NCI-H345 treated with DMSO at 0.1 percent for 48 hours (cell line): ENCODE data around the gene KCNJ14.
"Not testable (repeated sequence)": the region's sequence is repeated elsewhere in the genome, so short reads cannot be mapped to it uniquely, and the experiment has no call there.

Source experiments
- DNase-seq: peaks from one replicate; lab custom pipeline; 2025; ENCODE audit not compliant: unreplicated experiment; lab: John Stamatoyannopoulos, UW

The KCNJ14 gene

GRCh38 chr19:48470856-48471255 lies 15.5 kb downstream of the KCNJ14 start:
- no peak for DNase-seq

GRCh38 chr19:48471836-48472235 lies 16.5 kb downstream of the KCNJ14 start:
- DNase-seq = no peak

GRCh38 chr19:48473161-48473966 lies 18.0 kb downstream of the KCNJ14 start:
- no peak for DNase-seq

- DNase-seq = no peak
Observed at GRCh38 chr19:48474084-48474592, 18.8 kb downstream of the KCNJ14 start.

DNA sequence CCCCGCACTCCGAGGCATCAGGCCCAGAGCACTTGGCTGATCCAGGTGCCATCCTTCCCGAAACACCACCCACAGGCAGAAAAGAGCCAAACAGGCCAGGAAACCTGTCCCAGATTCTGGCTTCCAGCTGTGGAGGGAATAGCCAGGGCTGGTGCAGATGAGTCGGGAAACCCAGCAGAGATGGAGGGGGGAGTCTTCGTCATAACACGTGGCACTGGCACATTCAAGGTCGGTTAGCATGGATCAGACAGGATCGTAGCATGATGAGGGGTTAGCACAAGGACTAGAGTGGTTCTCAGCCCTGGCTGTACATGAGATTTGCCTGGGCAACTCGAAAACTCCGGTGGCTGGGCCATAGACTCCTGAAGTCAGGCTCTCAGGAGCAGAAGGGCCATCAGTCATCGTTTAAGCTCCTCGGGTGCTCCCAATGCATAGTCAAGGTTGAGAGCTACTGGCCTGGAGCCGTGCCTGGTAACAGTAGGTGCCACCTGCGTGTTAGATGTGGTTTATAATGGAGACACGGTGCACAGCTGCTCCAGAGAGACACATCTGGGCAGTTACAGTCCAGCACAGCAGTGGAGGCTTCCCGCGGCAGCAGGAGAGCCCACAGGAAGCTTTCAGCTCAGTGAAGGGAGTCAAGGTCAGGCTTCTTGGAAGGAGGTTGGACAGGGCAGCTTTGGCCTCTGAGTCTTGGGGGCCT lies 20.1 kb downstream of the KCNJ14 start:
- no peak for DNase-seq

GRCh38 chr19:48476176-48476575 lies 20.8 kb downstream of the KCNJ14 start:
- DNase-seq = no peak

GRCh38 chr19:48477067-48477685 lies 21.8 kb downstream of the KCNJ14 start:
- DNase-seq = no peak

- no peak for DNase-seq
Observed at GRCh38 chr19:48477698-48478338, 22.4 kb downstream of the KCNJ14 start.

GRCh38 chr19:48478339-48479256 lies 23.2 kb downstream of the KCNJ14 start:
- no peak for DNase-seq

DNA sequence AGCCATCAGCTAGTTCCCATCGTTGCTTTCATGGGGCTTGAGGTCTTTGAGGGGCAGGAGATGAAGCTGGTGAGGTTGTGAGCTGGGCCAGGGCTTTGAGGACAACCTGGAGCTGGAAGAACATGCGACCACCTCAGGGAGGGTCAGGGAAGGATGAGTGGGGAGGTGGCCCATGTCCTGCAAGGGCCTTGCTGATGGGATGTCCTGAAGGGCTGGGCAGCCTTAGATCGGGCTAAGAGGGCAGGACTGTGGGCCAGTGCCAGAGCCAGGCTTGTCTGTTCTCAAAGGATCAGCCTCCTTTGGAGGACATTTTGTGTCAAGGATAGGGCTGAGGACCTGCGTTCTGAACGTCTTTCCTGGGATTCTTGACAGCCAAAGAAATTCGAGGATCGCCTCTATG lies 24.3 kb downstream of the KCNJ14 start:
- DNase-seq = no peak

DNA sequence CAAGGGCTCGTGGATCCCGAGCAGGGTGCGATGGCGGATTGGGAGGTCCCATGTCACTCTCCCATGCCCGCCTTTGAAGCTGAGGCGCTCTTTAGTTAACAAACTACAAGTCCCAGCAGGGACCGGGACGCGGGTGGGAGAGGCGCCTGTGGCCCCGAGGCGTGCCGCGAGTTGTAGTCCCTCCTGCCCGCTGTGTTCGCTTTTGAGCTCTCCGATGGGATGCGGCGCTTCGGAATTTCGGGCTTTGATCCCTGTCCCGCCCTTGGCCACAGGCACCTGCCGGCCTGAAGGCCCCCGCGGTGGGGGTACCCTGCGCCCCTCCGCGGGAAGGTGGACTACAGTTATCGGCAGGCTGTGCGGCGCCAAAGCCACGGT lies 24.8 kb downstream of the KCNJ14 start:
- DNase-seq = no peak

GRCh38 chr19:48480558-48481500 lies 25.5 kb downstream of the KCNJ14 start:
- no peak for DNase-seq

- no peak for DNase-seq
Observed at GRCh38 chr19:48481846-48482639, 26.7 kb downstream of the KCNJ14 start.

DNA sequence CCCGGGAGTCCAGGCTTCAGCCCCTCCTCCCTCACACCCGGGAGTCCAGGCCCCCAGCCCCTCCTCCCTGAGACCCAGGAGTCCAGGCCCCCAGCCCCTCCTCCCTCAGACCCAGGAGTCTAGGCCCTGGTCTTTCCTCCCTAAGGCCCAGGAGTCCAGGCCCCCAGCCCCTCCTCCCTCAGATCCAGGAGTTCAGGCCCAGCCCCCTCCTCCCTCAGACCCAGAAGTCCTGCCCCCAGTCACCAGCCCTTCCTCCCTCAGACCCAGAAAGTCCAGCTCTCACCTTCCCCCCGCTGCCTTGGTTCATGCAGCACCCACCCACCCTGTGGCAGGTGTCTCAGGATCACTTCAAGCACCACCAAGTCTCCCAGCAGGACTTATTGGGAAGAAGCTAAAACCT lies 27.9 kb downstream of the KCNJ14 start:
- no peak for DNase-seq

DNA sequence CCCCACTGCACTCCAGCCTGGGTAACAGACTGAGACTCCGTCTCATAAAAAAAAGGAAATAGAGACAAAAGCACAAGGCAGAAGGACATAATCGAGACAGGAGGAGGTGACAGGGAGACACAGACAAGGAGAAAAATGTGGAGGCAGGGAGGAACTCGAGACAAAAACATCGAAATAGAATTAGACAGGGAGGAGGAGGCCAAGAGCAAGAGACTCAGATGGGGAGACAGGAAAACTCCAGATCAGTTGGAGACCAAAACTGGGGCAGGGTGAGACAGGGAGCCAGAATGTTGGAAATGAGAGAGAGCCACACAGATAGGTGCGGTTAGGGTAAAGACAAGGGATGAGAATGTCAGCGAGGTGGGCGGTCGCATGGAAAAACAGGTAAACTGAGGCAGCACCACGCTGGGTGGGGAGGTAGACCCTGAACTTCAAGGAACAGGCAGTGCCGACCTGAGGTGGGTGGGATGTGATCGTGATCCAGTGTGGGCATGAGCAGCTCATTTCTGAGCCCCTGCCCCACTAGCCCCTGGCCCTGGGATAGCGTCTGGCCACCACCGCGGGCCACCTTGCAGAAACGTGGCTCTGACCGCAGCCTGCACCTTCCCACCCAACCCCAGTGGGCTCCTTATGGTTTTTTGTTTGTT lies 29.0 kb downstream of the KCNJ14 start:
- DNase-seq = no peak

DNA sequence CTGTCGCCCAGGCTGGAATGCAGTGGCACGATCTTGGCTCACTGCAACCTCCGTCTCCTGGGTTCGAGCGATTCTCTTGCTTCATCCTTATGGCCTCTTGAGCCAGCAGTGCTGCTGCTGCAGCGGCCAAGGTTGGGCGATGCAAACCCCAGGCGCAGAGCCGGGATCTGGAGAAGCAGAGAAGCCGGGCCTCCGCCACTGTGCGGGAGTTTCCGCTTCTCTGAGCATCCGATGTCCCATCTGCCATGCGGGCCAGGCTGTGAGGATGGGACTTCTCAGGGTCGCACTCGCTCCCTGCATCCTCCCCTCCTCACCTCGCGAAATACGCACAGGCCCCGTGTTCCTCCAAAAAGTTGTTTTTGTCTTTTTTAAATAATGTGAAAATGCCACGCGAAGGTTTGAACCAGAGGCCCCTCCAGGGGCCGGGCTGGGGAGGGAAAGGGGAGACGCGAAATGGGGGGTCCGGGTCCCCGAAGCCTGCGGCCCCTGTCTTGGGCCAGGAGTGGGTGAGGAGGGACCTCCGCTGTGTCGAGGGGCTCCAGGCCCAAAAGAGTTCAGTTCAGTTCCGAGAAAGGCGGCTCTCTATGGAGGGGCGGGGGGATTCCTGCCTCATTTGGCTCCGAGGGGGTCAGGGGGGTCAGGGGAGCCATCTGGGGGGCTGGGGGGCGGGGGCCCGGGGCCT lies 29.7 kb downstream of the KCNJ14 start:
- DNase-seq = no peak

DNA sequence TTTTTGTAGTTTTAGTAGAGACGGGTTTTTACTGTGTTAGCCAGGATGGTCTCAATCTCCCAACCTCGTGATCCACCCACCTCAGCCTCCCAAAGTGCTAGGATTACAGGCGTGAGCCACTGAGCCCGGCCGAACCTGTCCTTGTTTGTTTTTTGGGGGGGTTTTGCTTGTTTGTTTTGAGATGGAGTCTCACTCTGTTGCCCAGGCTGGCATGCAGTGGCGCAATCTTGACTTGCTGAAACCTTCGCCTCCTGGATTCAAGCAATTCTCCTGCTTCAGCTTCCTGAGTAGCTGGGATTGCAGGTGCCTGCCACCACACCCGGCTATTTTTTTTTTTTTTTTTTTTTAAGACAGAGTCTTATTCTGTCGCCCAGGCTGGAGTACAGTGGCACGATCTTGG lies 31.3 kb downstream of the KCNJ14 start:
- DNase-seq = not testable (repeated sequence)
